NCI-H2107 treated with DMSO at 0.1 percent for 48 hours (cell line): ENCODE measurements around the gene LAMP2.

Experiments used
- DNase-seq: peaks from one replicate; lab custom pipeline; 2025; ENCODE audit not compliant: unreplicated experiment; lab: John Stamatoyannopoulos, UW

The LAMP2 gene

DNA sequence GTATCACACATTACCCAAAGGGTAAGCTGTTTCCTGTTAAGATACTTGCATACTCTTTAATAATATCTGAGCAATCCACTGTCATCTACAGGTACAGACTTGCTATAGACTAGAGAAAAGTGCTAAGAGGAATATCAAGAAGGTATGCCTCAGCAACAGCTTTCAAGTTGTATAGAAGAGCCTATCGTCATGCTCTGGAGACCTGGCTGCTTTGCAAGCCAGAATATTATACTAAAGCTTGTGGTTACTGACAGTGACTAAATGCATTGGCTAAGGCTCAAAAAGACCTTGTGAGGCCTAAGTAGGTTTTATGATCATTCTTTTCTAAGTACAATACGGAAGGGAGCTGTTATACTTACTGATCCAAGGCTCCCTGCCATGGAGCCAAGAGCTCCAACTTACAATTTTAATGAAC lies 11.3 kb downstream of the LAMP2 start:
- peak; percentile 71 for DNase-seq

DNA sequence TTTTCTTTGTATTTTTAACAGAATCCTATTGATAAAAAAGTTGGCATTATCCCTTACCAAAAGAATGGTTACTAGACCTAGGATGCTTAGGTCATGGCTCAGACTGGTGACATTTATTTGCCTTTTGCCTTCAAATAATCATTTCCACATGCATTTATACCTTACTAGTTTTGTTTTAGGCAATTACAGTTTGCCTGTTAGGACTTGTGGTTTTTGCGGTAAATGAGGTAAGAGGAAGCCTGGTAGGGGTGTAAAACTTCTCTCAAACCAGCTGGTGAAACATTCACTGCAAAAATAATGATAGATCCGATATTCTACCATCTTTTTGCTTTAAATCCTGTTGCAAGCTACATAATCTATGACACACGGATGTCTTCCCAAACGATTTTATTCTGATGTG lies 12.1 kb downstream of the LAMP2 start:
- no peak for DNase-seq

DNA sequence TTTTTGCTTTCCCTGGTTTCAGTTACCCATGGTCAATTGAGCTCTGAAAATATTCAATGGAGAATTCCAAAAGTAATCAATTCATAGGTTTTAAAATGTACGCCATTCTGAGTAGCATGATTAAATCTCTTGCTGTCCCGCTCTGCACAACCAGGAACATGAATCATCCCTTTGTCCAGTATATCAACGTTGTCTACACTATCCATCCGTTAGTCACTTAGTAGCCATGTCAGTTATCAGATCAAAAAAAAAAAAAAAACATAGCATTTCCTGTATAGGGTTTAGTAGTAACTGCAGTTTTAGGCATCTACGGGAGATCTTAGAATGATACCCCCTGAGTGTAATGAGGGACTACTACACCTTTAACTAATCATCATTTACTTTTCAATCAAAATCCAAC lies 15.1 kb downstream of the LAMP2 start:
- no peak for DNase-seq

DNA sequence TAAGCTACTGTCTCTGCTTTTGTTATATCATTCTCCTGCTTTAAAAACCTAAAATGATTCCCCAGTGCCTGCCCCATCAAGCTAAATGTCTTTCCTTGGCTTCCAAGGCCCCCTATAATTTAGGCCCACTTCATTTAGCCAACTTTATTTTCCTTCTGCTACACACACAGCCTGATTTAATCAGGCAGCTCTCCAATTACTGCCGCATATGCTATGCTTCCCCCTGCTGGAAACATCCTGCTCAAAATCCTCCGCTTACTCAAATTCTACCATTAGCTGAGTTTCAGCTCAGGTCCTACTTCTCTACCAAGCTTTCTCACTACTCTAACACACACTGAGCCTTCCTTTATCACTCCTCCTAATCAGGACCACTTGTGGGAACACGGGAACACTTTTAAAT lies 17.0 kb downstream of the LAMP2 start:
- peak; percentile 8 for DNase-seq

DNA sequence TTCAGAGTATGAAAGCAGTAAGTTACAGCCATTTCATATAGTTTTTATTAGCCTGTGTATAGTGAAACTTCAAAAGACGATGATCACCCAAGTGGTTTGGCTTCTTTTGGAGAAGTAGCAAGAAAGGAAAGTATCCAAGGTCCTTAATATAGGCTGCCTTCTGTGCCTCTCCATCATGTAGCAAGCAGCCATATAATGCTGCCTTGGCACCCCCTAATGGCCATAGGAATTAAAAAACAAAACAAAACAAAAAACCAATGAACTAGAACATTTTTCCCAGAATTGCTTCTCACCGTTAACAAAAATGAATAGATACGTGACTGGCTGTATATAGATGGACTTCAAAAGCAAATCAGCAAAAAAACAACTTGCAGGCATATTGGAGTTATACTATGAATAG lies 18.9 kb downstream of the LAMP2 start:
- no peak for DNase-seq

DNA sequence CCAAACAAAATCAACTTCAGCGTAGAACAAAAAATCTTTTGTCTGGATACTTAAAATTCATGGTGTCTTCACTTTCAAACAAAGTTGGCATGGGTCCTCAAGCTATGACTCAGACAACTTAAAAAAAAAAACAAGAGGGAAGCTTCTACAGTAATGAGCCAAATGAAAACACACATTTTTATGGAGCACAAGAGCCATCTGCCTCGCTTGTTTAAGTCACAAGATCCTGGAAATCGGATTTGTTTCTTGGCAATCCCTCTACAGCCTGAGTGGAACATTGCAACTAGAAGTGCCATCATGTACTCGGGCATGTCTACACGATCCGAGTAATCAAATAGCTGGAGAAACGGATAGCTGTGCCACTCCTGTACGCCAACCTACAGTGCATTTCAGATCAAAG lies 22.6 kb downstream of the LAMP2 start:
- DNase-seq = no peak

DNA sequence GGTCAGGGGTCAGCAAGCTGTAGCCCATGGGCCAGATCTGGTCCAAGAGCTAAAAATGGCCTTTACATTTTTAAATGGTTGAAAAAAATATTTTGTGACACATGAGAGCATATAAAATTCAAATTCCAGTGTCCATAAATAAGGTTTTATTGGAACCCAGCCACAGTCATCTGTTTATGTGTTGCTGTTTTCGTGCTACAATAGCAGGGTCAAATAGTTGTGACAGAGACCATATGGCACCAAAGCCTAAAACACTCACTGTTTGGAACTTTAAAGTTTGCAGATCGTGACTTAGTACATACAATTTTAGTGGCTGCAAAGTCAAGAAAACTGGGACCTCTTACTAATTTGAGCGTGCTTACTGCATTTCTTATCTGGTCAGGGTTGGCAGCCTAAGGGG lies 29.2 kb downstream of the LAMP2 start:
- DNase-seq = no peak

DNA sequence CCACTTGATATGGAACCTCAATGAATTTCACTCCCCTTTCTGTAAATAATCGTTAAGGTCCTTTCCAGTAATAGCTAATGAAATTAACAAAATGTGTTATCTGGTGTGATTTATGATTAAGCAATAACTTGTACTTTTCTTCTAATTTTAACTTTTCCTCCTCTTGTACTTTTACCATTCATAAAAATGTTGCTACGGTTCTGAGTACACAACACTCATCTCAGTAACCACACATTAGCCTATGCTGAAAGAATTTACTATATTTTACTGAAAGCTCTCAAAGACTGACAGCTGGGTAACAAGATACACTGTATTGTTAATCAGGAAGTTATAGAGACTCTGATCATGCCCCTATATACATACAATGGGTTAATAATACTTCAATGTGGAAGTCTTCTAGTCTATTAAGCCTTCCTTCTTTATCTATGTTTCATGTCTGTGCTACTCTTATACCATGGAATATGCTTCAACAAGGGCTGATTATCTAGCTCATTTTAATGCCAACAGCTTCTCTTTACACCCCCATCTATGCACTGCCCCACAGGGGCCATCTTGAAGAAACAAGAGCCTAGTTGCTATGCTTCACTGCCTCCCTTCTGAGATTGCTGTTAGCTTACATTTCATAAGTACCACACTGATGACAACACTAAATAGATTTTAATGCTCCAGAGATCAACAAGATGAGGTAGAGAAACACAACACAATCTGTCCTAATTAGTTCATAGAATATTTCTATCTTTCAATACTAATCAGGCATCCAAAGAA lies 39.1 kb downstream of the LAMP2 start:
- DNase-seq = peak; percentile 56

DNA sequence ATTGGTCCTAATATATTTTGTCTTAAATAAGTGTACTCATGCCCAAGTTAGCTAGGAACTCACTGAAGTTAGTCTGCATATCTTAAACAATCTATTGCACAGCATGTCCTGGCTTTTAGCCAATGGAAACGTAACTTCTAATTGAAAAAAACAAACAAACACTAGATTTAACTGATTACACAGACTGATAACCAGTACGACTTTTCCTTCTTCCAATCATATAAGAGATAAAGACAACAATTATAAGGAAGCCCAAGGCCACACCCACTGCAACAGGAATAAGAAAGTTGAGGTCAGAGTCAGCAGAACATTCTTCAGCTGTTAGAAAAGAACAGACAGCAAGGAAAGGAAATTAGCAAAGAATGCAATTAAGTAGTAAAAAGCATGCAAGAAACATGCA lies 40.8 kb downstream of the LAMP2 start:
- no peak for DNase-seq

DNA sequence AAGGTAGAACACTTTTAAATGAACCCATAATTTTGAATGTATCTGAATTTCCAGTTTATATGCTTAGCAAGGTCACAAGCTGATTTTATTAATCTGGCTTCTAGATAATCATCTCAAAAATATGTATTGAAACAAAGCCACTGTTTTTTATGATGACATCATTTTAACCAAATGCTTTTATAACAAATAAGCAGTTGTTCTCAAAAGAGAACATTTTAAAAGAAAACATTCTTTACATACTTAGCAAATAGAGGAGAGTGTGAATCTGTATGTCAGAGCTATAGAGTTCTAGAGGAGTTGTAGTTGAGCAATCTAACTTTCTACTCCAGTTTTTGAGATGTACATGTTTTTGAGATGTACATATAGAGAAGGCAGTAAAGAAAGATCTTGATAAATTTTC lies 42.5 kb downstream of the LAMP2 start:
- DNase-seq = no peak

DNA sequence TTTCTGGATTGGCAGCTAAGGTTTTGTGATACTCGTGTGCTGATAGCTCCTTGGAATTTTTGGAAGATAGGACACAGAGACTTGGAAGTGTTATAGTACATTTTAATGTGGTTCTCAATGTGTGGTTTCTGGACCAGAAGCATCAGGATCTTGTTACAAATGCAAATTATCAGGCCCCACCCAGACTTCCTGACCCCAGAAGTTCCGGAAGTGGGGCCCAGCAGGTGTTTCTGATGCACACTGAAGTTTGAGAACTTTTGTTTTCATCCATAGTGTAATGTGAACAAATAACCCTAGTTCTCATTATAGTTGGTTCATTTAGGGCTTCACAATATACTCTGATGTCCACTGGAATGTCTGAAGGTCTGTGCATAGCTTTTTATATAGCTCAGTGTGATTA lies 49.6 kb downstream of the LAMP2 start:
- DNase-seq = no peak

DNA sequence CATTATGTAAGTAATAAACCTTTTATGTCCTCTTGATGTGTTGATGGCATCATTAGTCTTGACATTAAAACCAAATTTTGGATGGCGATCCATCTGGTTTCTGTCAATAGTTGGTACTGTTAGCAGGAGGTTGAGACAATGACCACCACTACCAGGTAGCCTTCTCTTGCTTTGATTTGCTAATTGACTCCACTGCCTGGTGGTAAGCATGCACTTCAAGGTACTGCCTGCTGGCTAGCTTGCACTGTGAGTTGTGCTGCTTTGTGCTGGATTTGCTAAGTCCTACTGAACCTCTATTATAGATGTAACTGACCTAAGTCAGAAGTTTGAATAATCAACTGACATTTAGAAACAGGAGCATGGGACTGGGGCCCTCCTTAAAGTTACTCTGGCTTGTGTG lies 60.9 kb downstream of the LAMP2 start:
- no peak for DNase-seq

DNA sequence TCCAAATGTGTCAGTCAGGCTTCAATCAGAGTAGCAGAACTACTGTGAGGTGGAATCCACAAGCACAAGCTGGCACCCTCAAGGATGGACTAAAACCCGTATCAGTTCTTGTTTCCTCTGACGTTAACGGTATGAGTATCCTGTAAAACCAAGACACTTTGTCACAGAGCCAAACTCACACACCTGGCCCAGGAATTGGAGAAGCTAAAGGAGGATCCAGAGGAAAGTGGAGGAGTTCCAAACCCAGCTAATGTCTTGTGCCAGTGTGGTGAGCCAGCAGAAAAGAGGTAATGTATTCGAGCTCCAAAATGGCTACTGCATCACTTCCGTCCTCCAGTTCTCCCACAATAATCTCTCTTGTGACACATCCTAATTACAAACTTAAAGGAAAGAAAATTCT lies 62.5 kb downstream of the LAMP2 start:
- DNase-seq = no peak

DNA sequence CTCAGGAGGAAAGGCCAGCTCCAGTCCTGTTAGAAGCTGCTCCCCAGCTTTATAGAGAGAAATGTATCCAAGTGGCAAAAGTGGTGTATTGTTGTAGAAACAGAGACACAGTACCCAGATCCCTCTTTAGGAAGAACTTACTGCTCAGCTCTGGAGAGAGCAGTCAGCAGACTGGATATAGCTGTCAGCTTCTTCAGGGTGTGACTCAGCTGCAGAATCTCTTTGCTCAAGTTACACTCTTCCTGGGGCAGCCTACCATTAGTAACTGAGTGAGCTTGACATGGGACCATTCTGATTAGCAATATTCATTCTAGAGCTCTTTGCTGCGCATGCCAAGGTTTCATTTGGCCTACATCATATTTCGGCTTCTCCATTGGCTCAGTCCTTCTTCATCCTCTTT lies 66.7 kb downstream of the LAMP2 start:
- no peak for DNase-seq

DNA sequence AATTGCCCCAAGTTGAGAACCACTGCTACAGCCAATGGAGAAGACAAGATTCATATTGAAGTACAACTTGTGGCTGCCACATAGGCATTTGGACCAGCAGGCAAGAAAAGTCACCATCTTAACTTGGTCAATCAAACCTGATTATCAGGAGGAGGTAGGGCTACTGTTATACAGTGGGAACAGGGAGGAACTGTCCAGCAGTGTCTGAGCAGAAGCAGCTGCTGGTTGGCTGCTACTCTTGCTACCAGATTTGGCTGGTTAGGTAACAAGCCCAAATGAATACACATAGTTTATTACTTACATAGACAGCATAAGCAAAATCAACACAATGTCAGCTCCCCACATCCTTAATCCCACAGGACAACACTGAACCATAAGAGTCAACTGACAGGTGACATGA lies 67.8 kb downstream of the LAMP2 start:
- DNase-seq = no peak

DNA sequence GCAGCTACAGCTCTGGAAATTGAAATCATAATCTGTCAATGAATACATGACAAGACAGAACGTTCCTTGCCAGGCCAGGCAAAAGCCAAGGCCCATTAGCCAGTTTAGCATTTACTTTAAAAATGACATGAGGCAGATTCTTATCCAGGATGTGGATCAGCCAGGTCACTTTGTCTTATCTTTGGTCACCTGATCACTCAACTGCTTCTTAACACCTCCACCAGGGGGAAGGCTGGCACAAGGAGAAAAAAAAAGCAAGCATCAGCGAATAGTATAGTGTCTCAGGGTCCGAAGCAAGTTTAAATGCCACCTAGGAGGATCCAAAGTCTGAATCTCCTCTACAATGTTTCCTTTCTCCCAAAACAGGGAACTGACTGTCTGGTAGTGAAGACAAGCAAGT lies 88.4 kb downstream of the LAMP2 start:
- peak; percentile 38 for DNase-seq

DNA sequence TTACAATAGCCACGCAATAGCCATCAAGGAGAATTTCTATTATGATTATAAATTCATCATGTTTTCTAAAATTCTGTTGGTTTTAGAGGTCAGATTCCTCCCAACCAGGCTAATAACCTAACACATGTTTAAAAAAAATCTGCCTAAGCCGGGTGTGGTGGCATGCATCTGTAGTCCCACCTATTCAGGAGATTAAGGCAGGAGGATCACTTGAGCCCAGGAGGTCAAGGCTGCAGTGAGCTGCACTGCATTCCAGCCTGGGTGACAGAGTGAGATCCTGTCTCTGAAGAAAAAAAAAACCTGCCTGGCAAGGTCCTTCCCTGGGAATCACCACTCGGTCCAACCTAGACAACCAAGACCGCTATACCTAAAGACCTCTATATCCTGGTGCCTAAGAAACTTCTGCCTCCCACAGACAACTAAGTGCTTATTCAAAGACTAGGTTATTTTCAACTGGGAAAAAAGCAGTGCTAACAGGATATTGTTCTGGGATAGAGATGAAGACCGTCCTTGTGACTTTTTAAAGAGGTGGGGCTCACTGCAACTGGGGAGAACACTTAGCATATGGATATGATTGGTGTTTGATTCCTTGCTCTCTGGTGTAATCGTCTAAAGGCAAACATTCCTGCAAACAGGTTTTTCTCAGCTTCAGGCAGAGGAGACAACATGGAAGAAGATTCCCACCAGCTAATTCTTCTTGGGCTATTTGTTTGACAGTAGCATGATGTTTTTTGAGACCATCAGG lies 89.0 kb downstream of the LAMP2 start:
- DNase-seq = no peak

DNA sequence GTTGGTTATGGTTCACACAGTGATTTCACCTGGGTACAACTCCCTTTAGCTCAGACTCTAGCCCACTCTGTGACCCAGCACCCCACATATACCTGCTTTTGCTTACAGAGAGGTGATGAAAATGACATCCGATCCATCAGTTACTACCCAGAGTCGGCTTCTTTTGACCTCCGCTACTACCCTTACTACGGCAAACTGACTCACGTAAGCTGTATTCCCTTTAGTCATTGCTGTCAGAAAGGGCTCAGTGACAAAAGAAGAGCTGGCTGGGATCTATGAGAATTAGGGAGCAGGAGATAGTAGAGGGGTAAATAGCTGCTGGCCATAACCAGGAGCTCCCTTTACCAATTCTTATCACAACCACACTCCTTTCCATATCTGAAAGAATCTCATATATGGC lies 90.5 kb downstream of the LAMP2 start:
- no peak for DNase-seq
